IPS-18a (cell line): Measurements from ENCODE around the gene CD34.

ENCODE experiments used
- H3K27ac ChIP-seq: one replicate; pipeline ENCODE4 v1.5.1; 2013; ENCODE audit warnings: low read length
- H3K27me3 ChIP-seq: one replicate; pipeline ENCODE4 v1.6.1; 2013; ENCODE audit warnings: mild to moderate bottlenecking, low read length; ENCODE audit not compliant: control insufficient read depth, insufficient read depth
- H3K36me3 ChIP-seq: one replicate; pipeline ENCODE4 v1.6.1; 2013; ENCODE audit warnings: low read depth, low read length; ENCODE audit not compliant: control insufficient read depth
- H3K4me1 ChIP-seq: one replicate; pipeline ENCODE4 v1.6.1; 2013; ENCODE audit warnings: low read depth, low read length; ENCODE audit not compliant: control insufficient read depth
- H3K4me3 ChIP-seq: one replicate; pipeline ENCODE4 v1.5.1; 2013; ENCODE audit warnings: low read length
- H3K9ac ChIP-seq: one replicate; pipeline ENCODE4 v1.6.1; 2013; ENCODE audit warnings: mild to moderate bottlenecking, low read length, moderate library complexity
- H3K9me3 ChIP-seq: one replicate; pipeline ENCODE4 v1.6.1; 2013; ENCODE audit warnings: low read depth, low read length; ENCODE audit not compliant: control insufficient read depth

Gene CD34

DNA sequence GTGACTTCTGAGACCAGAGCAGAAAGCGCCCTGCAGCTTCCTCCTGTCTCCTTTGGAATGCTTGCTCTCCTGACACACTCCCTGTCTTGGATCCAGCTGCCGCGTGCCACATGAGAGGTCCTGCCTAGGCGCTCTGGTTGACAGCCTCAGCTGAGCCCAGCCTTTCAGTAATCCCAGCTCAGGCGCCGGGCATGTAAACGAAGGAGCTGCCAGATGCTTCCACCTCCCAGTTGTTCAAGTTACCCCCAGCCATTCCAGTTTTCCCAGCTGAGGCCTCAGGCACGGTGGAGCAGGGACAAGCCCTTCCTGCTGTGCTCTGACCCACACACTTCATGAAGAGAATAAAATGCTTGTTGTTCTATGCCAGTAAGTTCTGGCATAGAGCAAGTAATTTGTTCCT is 14.3 kb upstream of the CD34 start:
- H3K27me3 ChIP-seq = no peaks in the 10 kb centered on the region
- H3K4me3 ChIP-seq = no peak overlapping the region
- no peak overlapping the region for H3K9ac ChIP-seq
- no peak overlapping the region for H3K27ac ChIP-seq
- no peaks in the 10 kb centered on the region for H3K36me3 ChIP-seq
- peaks cover 8% of the 10 kb centered on the region for H3K4me1 ChIP-seq
- no peaks in the 10 kb centered on the region for H3K9me3 ChIP-seq

DNA sequence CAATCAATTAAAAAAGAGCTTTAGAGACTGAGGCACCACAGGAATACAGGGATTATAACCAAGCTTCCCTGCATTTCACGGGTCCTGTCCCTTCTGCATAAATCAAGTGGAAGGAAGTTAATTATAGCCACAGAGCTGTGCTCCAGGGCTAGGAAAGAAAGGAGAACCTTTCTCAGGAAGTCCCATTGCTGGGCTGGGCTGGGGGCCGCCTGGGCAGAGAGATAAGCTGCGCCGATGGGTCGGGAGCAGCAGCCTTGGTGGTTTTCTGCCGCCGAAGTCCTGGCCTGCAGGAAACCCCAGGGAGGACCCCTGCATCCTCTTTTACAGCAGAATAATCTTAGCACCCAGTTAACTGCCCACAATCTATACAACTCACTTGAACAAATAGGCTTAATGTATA is 12.6 kb upstream of the CD34 start:
- Histone ChIP-seq H3K4me1 (peaks cover 8% of the 10 kb centered on the region), H3K9ac (no peak overlapping the region)

GRCh38 chr1:207923121-207923520 is 12.2 kb upstream of the CD34 start:
- Histone ChIP-seq H3K9me3 (no peaks in the 10 kb centered on the region), H3K27ac (no peak overlapping the region), H3K4me1 (peaks cover 8% of the 10 kb centered on the region), H3K4me3 (no peak overlapping the region), H3K36me3 (no peaks in the 10 kb centered on the region), H3K27me3 (no peaks in the 10 kb centered on the region), H3K9ac (no peak overlapping the region)

More for the DNA sequence above, 12.6 kb upstream of the CD34 start:
- Histone ChIP-seq H3K4me3 (no peak overlapping the region), H3K36me3 (no peaks in the 10 kb centered on the region), H3K27ac (no peak overlapping the region), H3K9me3 (no peaks in the 10 kb centered on the region), H3K27me3 (no peaks in the 10 kb centered on the region)

DNA sequence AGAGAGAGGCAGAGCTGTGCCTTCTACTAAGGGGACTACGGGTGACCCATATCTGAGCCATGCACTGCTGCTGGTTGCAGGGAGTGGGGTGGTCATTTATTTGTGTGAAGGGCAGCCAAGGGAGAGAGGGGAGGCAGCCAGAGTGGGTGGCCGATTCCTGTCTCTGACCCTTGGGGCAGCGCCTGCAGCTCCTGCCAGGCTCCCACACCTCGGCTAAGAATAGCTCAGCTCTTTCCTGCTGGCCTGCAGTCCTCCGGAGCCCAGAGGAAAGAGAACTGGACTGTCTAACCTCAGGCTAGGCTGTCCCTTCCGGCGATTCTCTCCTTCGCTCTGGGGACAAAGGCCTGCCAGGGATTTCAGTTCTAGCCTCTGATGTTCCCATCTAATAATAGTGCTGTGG is 11.6 kb upstream of the CD34 start:
- no peaks in the 10 kb centered on the region for H3K36me3 ChIP-seq
- H3K9me3 ChIP-seq = no peaks in the 10 kb centered on the region
- no peak overlapping the region for H3K27ac ChIP-seq
- H3K4me1 ChIP-seq = peaks cover 8% of the 10 kb centered on the region
- H3K9ac ChIP-seq = no peak overlapping the region
- no peaks in the 10 kb centered on the region for H3K27me3 ChIP-seq
- H3K4me3 ChIP-seq = no peak overlapping the region

DNA sequence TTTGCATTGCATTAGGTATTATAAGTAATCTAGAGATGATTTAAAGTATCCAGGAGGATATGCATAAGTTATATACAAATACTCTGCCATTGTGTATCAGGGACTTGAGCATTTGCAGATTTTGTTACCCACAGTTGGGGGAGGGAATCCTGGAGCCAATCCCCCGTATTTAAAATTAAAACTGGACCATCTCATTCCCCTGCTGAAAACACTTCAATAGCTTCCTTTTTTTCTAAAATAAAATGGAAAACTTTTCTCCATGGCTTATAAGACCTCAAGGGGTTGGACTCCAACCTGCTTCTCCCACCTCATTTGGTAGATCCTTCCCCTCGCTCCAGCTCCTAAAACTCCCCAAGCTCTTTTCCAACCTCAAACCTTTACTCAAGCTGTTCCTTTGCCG is 10.4 kb upstream of the CD34 start:
- H3K36me3 ChIP-seq = no peaks in the 10 kb centered on the region
- H3K4me3 ChIP-seq = no peak overlapping the region
- H3K4me1 ChIP-seq = peaks cover 8% of the 10 kb centered on the region
- no peak overlapping the region for H3K27ac ChIP-seq
- no peaks in the 10 kb centered on the region for H3K9me3 ChIP-seq
- H3K9ac ChIP-seq = no peak overlapping the region
- no peaks in the 10 kb centered on the region for H3K27me3 ChIP-seq

DNA sequence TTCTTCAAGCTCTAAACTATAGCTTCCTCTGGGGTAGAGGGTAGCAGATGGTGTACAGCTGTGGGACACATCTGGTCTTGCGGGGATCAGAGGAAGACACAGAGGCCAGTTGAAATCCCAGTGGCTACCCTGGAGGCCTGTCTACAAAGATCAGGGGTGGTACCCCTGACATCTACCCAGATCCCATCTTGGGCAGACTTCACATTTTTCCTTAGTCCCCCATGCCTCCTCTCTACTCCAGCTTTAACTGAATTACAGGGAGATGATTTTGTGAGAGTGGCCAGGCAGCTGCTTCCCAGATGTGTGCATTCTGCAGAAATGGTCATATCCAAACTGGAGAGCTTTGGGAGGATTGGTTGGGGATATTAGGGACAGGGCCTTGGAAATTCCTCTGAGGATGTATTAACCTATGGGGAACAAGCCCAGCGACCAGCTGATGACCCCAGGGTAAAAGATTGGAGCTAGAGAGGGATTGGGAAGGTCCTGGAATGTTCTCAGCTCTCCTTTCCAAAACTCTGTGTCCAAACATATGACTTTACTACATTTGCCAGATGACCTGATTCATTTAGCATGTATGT is 9.6 kb upstream of the CD34 start:
- Histone ChIP-seq H3K4me3 (no peak overlapping the region), H3K4me1 (peaks cover 8% of the 10 kb centered on the region), H3K36me3 (no peaks in the 10 kb centered on the region), H3K27ac (no peak overlapping the region), H3K9me3 (no peaks in the 10 kb centered on the region), H3K9ac (no peak overlapping the region), H3K27me3 (no peaks in the 10 kb centered on the region)

GRCh38 chr1:207919523-207920170 is 8.7 kb upstream of the CD34 start:
- H3K4me1 ChIP-seq = peaks cover under 1% of the 10 kb centered on the region
- H3K36me3 ChIP-seq = no peaks in the 10 kb centered on the region
- H3K9ac ChIP-seq = no peak overlapping the region
- no peak overlapping the region for H3K27ac ChIP-seq
- H3K9me3 ChIP-seq = no peaks in the 10 kb centered on the region
- no peak overlapping the region for H3K4me3 ChIP-seq
- H3K27me3 ChIP-seq = no peaks in the 10 kb centered on the region

- H3K4me3 ChIP-seq = no peak overlapping the region
- H3K27ac ChIP-seq = no peak overlapping the region
- H3K27me3 ChIP-seq = no peaks in the 10 kb centered on the region
- no peaks in the 10 kb centered on the region for H3K4me1 ChIP-seq
- no peaks in the 10 kb centered on the region for H3K36me3 ChIP-seq
- no peak overlapping the region for H3K9ac ChIP-seq
- no peaks in the 10 kb centered on the region for H3K9me3 ChIP-seq
Observed at GRCh38 chr1:207918581-207918980, 7.7 kb upstream of the CD34 start.

GRCh38 chr1:207918011-207918410 is 7.1 kb upstream of the CD34 start:
- no peaks in the 10 kb centered on the region for H3K36me3 ChIP-seq
- H3K27me3 ChIP-seq = peaks cover 3% of the 10 kb centered on the region
- no peak overlapping the region for H3K9ac ChIP-seq
- no peaks in the 10 kb centered on the region for H3K4me1 ChIP-seq
- no peak overlapping the region for H3K4me3 ChIP-seq
- H3K9me3 ChIP-seq = no peaks in the 10 kb centered on the region
- no peak overlapping the region for H3K27ac ChIP-seq

DNA sequence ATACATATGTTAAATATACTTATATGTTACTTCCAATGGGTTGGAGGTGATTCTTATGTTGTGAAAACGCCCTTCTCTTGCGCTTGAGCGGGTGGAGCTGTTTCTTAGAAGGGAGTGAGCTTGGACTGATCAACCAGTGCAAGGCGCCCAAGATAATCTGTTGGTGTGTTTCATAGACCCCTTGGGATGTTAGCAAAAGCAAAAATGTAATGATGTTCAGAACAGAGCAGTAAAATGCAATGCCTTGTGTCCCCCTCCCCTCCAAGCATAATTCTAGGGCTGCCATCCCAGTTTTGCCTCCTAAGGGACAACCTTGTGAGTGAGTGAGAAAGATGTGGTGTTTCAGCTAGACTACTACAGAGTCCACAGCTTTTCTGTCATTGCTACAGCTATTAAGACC is 6.2 kb upstream of the CD34 start:
- peaks cover 12% of the 10 kb centered on the region for H3K27me3 ChIP-seq
- H3K27ac ChIP-seq = no peak overlapping the region
- H3K36me3 ChIP-seq = no peaks in the 10 kb centered on the region
- no peaks in the 10 kb centered on the region for H3K9me3 ChIP-seq
- H3K4me3 ChIP-seq = no peak overlapping the region
- no peaks in the 10 kb centered on the region for H3K4me1 ChIP-seq
- H3K9ac ChIP-seq = no peak overlapping the region

DNA sequence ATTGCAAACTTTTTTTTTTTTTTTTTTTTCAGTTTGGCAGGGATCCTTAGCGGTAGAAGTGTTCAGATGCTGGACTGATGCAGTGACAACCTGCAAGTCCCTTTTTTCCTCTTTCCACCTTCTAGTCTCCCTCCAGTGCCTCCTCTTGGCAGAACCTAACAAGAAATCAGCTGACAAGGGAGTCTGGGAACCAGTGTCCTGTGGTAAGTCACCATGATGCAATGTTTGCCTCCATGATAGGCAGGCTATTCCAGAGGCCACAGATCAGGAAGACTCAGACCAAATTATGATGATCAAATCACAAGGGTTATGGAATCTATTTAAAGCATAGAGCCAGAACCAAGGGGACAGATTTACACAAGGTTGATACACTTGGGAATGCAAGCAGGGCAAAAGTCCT is 3.0 kb upstream of the CD34 start:
- no peaks in the 10 kb centered on the region for H3K9me3 ChIP-seq
- no peak overlapping the region for H3K9ac ChIP-seq
- H3K36me3 ChIP-seq = no peaks in the 10 kb centered on the region
- no peak overlapping the region for H3K4me3 ChIP-seq
- H3K27me3 ChIP-seq = peaks cover 41% of the 10 kb centered on the region
- no peaks in the 10 kb centered on the region for H3K4me1 ChIP-seq
- no peak overlapping the region for H3K27ac ChIP-seq
